ENCODE data around the gene SH2D6. TPM values are rescaled to one million over a fixed set of nuclear protein-coding genes. Genes with fewer than 3 reads are reported as not detected.

Gene SH2D6
- total RNA-seq, 1 donor: 0.43 TPM

- TF ChIP-seq CTCF (IDR thresholded peaks at IDR 0.05; ENCODE audit: insufficient read depth, low read depth, low read length): no peak
- DNase-seq (ENCODE audit: low read depth): no peak
- H3K4me3 ChIP-seq (ENCODE audit: low read depth, low read length): no peak overlapping the region
Observed at GRCh38 chr2:85458601-85459563, 40.4 kb downstream of the SH2D6 start.

- no peak overlapping the region for H3K4me3 ChIP-seq (ENCODE audit: low read depth, low read length)
- no peak for DNase-seq (ENCODE audit: low read depth)
- TF ChIP-seq CTCF (IDR thresholded peaks at IDR 0.05; ENCODE audit: insufficient read depth, low read depth, low read length): no peak
Observed at GRCh38 chr2:85459771-85460170, 41.3 kb downstream of the SH2D6 start.

- TF ChIP-seq CTCF (IDR thresholded peaks at IDR 0.05; ENCODE audit: insufficient read depth, low read depth, low read length): no peak
- no peak overlapping the region for H3K4me3 ChIP-seq (ENCODE audit: low read depth, low read length)
Observed at GRCh38 chr2:85462322-85462721, 43.8 kb downstream of the SH2D6 start.

GRCh38 chr2:85468096-85468703, 49.7 kb downstream of the SH2D6 start:
- H3K4me3 ChIP-seq (ENCODE audit: low read depth, low read length): no peak overlapping the region
- TF ChIP-seq CTCF (IDR thresholded peaks at IDR 0.05; ENCODE audit: insufficient read depth, low read depth, low read length): no peak
- DNase-seq (ENCODE audit: low read depth): no peak

More at GRCh38 chr2:85462322-85462721, 43.8 kb downstream of the SH2D6 start:
- no peak for DNase-seq (ENCODE audit: low read depth)

- TF ChIP-seq CTCF (IDR thresholded peaks at IDR 0.05; ENCODE audit: insufficient read depth, low read depth, low read length): no peak
- peak; percentile 32 for DNase-seq (ENCODE audit: low read depth)
- no peak overlapping the region for H3K4me3 ChIP-seq (ENCODE audit: low read depth, low read length)
Observed at GRCh38 chr2:85468704-85469349, 50.3 kb downstream of the SH2D6 start.

- no peak overlapping the region for H3K4me3 ChIP-seq (ENCODE audit: low read depth, low read length)
- DNase-seq (ENCODE audit: low read depth): no peak
- TF ChIP-seq CTCF (IDR thresholded peaks at IDR 0.05; ENCODE audit: insufficient read depth, low read depth, low read length): no peak
Observed at GRCh38 chr2:85470850-85471800, 52.6 kb downstream of the SH2D6 start.

All from fibroblast of villous mesenchyme (primary cell).